ENCODE measurements around the gene IL17RE. TPM values are rescaled to one million over a fixed set of nuclear protein-coding genes. Genes with fewer than 3 reads are reported as not detected.
A peak's percentile ranks its signal among the peaks of the same experiment; 100 is the strongest.
"Not testable (repeated sequence)": the region's sequence is repeated elsewhere in the genome, so short reads cannot be mapped to it uniquely, and the experiment has no call there.

The IL17RE gene
- polyA plus RNA-seq, 1 donor from 2014 or later, result not detected

DNA sequence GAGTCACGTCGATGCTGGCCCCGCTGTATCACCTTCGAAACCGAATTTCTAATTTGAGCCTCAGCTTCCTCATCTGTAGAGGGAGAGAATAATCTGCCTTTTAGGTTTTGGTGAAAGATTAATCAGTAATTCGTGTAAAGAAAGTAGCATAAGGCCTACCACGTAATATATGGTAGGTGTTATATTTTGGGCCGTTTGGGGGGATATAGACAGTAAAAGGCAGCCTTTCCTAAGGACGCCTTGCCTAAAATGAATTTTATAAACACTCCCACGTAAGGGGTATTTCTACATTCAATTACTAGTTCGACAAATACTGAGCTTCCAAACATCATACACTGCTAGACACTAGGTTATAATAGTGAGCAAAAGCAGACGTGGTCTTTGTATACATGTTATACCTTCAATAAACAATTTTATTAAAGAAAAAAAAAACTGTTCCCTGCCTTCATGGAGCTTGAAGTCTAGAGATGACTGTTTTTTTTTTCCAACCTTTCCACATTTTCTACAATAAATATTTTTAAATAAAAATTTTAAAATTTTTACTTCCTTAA is 11.5 kb upstream of the IL17RE start:
- Mint-ChIP-seq H3K9me3 (no peaks in the 10 kb centered on the region), H3K27ac (peak overlapping the region; percentile 97 to 100 (median 100)), H3K4me1 (peaks cover 14 to 30% (median 16%) of the 10 kb centered on the region in 3 donors), H3K4me3 (peak overlapping the region; percentile 97 to 100 (median 98)), H3K27me3 (no peaks in the 10 kb centered on the region), H3K36me3 (peaks cover 2% of the 10 kb centered on the region)

DNA sequence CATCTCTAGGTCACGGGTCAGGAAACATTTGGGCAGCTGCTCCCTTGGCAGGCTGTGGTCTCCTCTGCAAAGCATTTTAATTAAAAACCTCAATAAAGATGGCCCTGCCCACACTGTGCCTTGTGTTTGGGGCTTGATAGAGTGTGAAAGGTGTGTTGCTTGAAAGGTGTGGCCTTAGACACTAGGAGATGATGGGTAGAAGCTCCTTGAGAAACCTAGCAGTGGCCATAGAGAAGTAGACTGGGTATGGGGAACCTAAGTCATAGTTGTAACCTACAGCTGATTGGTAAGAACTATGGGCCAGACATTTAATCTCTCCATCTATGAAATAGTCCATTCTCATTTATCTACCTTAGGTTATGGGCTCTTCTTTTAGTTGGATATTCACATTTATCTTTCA is 8.9 kb upstream of the IL17RE start:
- Mint-ChIP-seq H3K4me1 (peaks cover 17 to 31% (median 23%) of the 10 kb centered on the region in 3 donors), H3K27ac (peak overlapping the region in 2 of 3 donors; percentile 64 to 92), H3K27me3 (no peaks in the 10 kb centered on the region), H3K36me3 (peaks cover 2% of the 10 kb centered on the region), H3K9me3 (no peaks in the 10 kb centered on the region), H3K4me3 (peak overlapping the region in 2 of 4 donors; percentile 81 to 87)

DNA sequence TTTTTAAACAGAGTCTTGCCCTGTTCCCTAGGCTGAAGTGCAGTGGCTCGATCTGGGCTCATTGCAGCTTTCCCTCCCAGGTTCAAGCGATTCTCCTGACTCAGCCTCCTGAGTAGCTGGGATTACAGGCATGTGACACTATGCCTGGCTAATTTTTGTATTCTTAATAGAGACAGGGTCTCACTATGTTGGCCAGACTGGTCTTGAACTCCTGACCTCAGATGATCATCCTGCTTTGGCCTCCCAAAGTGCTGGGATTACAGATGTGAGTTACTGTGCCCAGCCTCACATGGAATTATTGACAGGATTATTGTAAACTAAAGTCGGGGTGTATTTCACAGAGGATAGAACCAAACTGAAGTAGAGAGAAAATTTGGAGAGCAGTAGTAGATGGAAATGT is 6.9 kb upstream of the IL17RE start:
- Mint-ChIP-seq H3K4me1 (peaks cover 17 to 30% (median 23%) of the 10 kb centered on the region in 3 donors), H3K27ac (peak overlapping the region in 1 of 3 donors; percentile 39)
- H3K9me3 Mint-ChIP-seq, H3K4me3 Mint-ChIP-seq, H3K36me3 Mint-ChIP-seq, H3K27me3 Mint-ChIP-seq: not testable (repeated sequence)

DNA sequence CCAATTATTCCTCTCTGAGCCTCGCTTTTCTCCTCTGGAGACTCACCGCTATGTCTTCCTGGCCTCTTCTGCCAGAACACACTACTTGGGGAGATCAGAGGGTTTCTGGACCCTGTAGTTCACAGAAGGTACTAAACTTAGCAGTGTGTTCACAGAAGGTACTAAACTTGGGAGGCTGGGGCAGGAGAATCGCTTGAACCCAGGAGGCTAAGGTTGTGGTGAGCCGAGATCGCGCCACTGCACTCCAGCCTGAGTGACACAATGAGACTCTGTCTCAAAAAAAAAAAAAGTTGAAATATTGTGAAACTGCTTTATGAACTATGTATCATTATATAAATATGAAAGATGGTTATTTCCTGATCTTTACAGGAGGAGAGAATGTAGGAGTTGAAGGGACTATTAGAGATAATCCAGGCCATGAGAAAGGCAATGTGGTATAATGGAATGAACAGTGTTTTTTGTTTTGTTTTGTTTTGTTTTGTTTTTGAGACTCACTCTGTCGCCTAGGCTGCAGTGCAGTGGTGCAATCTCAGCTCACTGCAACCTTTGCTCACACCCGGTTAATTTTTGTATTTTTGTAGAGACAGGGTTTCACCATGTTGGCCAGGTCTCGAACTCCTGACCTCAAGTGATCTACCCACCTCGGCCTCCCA is 5.8 kb upstream of the IL17RE start:
- not testable (repeated sequence) for H3K9me3 Mint-ChIP-seq, H3K36me3 Mint-ChIP-seq, H3K27me3 Mint-ChIP-seq, H3K4me3 Mint-ChIP-seq
- Mint-ChIP-seq H3K4me1 (peaks cover 17 to 26% (median 23%) of the 10 kb centered on the region in 3 donors), H3K27ac (peak overlapping the region in 2 of 3 donors; percentile 18 to 80)

DNA sequence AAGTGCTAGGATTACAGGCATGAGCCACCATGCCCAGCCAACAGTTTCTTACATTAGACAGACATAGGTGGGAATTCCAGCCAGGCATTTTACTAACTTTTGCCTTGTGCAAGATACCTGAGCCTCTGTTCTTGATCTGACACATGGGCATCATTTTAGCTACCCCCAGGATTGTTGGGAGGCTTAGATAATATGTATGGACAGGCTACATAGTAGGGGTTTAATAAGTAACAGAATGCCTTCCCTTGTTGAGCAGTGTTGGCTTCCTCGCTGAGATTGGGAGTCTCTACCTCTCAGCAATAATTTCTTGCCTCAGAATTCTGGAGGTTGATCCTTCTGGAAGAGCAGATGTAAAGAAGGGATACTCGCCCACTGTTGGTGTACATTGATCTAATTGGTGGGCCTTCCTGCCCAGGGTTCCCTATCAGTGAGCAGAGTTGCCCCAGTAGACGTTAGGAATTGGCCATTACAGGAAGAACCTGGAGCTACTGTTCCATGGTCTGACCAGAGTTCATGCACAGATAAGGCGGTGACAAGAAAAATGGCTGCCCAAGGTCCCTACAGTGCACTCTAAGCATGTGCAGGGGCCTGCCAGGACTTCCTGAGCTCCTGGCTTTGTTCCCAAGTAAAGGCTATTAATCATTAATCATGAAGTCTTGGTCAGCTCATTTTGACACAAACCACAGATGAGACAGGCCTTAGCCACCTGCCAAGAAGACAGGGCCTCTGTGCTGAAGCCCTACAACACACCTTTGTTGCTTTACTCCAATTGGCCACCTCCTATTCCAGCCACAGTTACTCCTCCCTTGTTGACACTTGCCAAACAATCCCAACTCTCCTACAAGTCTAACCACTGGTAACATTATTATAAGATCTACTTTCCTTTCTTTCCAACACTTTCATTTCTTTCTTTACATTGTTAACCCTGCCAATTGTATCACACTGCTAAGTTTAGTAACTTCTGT is 5.0 kb upstream of the IL17RE start:
- Mint-ChIP-seq H3K4me1 (peaks cover 16 to 21% (median 18%) of the 10 kb centered on the region in 3 donors), H3K27me3 (peaks cover 2% of the 10 kb centered on the region), H3K36me3 (peaks cover 4% of the 10 kb centered on the region), H3K27ac (peak overlapping the region; percentile 5 to 80 (median 18)), H3K4me3 (peak overlapping the region in 1 of 4 donors; percentile 63), H3K9me3 (no peaks in the 10 kb centered on the region)

DNA sequence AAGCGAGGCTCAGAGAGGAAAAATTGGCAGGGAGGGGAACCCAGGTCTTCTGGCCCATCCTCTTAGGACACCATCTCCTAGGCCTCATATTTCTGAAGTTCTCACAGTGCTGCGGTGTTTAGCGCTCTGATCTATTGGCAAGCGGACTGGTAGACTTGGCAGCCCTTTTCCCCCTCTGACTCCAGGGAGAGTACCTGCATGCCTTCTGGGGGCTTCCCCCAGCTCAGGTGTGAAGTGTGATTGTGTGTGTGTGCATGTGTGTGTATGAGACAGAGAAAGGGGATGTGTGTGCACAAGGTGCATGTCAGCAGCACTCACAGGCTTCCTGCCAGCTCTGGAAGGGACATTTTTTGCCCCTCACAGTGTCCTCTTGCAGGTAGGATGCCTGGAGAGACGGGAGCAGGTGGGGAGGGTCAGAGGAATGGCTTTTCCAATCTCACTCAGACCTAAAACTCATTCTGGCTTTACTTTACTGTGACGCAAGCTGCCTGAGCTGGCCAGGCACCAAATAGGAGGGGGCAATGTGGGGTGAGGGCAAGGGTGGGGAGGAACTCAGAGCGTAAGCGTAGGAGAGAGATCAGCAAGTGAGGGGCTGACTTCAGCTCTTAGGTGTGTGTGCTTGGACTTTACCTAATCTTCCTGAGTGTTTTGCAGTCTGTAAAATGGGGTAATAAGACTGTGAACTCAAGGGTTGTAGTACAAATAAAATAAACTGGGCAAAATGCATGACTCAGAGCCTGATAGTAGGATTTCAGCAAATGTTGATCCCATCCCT is 4.0 kb upstream of the IL17RE start:
- H3K9me3 Mint-ChIP-seq, result no peaks in the 10 kb centered on the region
- peaks cover 2% of the 10 kb centered on the region for H3K27me3 Mint-ChIP-seq
- peaks cover 5% of the 10 kb centered on the region for H3K36me3 Mint-ChIP-seq
- peak overlapping the region in 1 of 4 donors; percentile 12 for H3K4me3 Mint-ChIP-seq
- no peak overlapping the region for H3K27ac Mint-ChIP-seq
- peaks cover 11 to 16% (median 14%) of the 10 kb centered on the region in 3 donors for H3K4me1 Mint-ChIP-seq

DNA sequence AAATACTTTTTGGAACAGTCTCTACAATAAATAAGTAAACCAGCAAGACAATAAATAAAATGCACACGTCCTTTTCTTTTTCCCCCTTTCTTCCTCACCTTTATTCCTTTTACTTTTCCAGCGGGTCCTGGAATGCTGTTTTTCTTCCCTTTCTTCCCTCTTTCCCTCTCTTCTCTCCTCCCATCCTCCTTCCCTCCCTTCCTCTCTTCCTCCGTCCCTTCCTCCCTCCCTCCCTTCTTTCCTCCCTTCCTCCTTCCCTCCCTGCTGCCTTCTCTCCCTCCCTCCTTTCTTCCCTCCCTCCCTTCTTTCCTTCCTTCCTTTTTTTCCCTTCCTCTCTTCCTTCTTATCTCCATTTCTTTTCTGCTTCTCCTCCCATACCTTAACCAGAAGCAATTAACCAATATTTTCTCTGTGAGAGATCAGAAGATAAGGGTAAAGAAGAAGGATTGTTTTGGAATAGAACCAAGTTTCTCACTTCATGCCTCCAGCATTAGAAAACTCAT is 3.3 kb upstream of the IL17RE start:
- no peaks in the 10 kb centered on the region for H3K9me3 Mint-ChIP-seq
- peaks cover 5% of the 10 kb centered on the region for H3K36me3 Mint-ChIP-seq
- H3K4me3 Mint-ChIP-seq, result no peak overlapping the region
- no peak overlapping the region for H3K27ac Mint-ChIP-seq
- peaks cover 7 to 11% (median 8%) of the 10 kb centered on the region in 3 donors for H3K4me1 Mint-ChIP-seq
- H3K27me3 Mint-ChIP-seq, result peaks cover 2% of the 10 kb centered on the region

DNA sequence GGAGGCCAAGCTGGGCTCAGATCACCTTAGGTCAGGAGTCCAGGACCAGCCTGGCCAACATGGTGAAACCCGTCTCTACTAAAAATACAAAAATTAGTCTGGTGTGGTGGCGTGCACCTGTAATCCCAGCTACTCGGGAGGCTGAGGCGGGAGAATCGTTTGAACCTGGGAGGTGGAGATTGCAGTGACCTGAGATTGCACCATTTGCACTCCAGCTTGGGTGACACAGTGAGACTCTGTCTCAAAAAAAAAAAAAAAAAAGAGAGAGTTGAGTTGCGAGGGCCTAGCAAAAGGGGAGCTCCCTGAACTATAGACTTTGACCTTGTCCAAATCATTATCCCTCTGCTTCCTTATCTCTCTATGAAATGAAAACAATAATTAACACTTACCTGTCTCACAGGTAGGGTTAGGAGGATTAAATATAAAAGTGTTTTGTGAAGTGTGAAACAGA is 1.7 kb upstream of the IL17RE start:
- not testable (repeated sequence) for H3K36me3 Mint-ChIP-seq, H3K4me1 Mint-ChIP-seq, H3K9me3 Mint-ChIP-seq, H3K27ac Mint-ChIP-seq, H3K27me3 Mint-ChIP-seq, H3K4me3 Mint-ChIP-seq

DNA sequence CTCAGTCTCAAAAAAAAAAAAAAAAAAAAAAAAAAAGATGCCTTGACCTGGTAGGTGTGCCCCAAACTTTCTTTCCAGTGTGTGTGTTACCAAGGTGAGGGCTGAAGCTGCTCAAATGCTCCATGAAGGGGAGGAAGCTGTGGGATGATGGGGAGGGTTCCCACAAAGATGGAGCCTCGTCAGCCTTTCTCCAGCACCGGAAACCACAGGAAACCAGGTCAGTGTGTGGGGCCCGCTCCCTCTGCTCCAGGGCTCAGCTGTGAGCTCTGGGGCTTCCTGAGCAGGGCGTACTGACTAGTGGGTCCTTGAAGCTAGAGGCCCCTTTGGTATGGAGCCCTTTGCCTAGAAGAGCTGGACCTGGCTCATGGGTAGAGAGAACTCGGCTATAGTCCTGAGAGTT is 681 bp upstream of the IL17RE start:
- peak overlapping the region in 1 of 3 donors; percentile 50 for H3K27ac Mint-ChIP-seq
- H3K4me3 Mint-ChIP-seq, result no peak overlapping the region
- H3K36me3 Mint-ChIP-seq, result peaks cover 6% of the 10 kb centered on the region
- H3K4me1 Mint-ChIP-seq, result peaks cover 1 to 6% (median 2%) of the 10 kb centered on the region in 3 donors
- H3K27me3 Mint-ChIP-seq, result peaks cover 2% of the 10 kb centered on the region
- H3K9me3 Mint-ChIP-seq, result no peaks in the 10 kb centered on the region

DNA sequence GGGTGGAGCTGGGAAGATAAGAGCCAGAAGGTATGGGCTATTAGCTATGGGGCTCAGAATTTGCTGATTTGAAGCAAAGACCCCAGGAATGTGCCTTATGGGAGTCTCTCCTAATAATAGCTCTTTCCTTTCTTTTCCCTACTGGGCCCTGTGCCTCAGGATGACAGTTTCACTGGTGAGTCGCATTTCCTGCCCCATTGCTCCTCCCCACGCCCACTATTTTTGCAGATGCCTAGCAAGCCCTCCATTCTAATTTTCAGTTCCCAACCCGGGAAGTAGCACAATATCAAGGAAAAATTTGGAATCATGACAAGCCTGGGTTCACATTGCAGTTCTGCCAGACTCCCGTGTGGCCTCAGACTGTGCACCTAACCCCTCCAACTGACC is 583 bp downstream of the IL17RE start:
- Mint-ChIP-seq H3K27me3 (peaks cover 2% of the 10 kb centered on the region), H3K27ac (no peak overlapping the region), H3K9me3 (no peaks in the 10 kb centered on the region), H3K4me3 (no peak overlapping the region), H3K4me1 (peaks cover 0 to 2% (median 1%) of the 10 kb centered on the region in 3 donors), H3K36me3 (peaks cover 6% of the 10 kb centered on the region)

DNA sequence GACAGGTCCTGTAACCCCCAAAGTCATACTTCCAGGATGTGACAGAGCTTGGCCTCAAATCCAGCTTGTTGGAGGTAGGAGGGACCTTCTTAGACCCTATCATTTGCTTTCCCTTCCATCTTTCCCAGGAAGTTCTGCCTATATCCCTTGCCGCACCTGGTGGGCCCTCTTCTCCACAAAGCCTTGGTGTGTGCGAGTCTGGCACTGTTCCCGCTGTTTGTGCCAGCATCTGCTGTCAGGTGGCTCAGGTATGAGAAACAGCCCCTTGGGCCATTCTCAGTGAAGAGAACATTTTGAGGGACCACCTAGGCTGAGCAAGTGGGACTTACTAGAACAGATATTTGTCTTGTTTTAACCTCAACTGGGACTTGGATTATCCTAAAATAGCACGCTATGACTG is 1.3 kb downstream of the IL17RE start:
- peaks cover 2% of the 10 kb centered on the region for H3K27me3 Mint-ChIP-seq
- no peaks in the 10 kb centered on the region for H3K4me1 Mint-ChIP-seq
- H3K4me3 Mint-ChIP-seq, result no peak overlapping the region
- no peaks in the 10 kb centered on the region for H3K9me3 Mint-ChIP-seq
- no peak overlapping the region for H3K27ac Mint-ChIP-seq
- peaks cover 6% of the 10 kb centered on the region for H3K36me3 Mint-ChIP-seq

DNA sequence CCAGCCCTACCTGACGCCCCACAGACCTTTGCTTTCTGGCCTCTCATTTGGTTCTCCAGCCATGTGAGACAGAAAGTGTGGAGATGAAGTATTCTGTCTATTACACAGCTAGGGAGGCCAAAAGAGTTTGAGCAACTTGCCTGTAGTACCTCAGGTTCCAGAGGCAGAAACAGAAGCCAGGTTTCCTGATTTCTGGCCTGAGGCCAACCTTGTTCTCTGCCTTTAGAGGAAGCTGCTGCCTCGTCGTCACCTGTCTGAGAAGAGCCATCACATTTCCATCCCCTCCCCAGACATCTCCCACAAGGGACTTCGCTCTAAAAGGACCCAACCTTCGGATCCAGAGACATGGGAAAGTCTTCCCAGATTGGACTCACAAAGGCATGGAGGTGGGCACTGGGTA is 3.8 kb downstream of the IL17RE start:
- Mint-ChIP-seq H3K27me3 (peaks cover 2% of the 10 kb centered on the region), H3K27ac (no peak overlapping the region), H3K4me1 (no peaks in the 10 kb centered on the region), H3K36me3 (peaks cover 6% of the 10 kb centered on the region), H3K9me3 (no peaks in the 10 kb centered on the region), H3K4me3 (no peak overlapping the region)

DNA sequence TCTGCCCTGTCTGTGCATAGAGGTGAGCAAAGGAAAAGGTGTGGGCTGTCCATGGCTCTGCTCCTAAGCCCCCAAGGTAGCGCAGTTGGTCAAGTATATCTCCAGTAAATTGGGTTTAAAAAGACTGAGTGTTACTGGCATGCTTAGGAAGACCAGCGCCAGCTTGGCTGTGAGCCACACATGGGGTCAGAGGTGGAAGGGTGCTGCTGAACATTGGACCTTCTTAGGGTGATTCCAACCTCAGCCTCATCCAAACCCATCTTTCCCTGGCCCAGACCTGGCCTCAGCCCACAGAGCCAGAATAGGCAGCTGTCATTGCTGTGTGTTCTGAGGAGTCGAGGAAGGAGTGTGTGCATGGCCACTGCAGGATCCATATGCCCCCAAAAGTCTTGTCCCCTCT is 5.6 kb downstream of the IL17RE start:
- no peak overlapping the region for H3K27ac Mint-ChIP-seq
- no peak overlapping the region for H3K4me3 Mint-ChIP-seq
- H3K36me3 Mint-ChIP-seq, result peaks cover 6% of the 10 kb centered on the region
- no peaks in the 10 kb centered on the region for H3K9me3 Mint-ChIP-seq
- peaks cover 0 to 2% (median 0%) of the 10 kb centered on the region in 3 donors for H3K4me1 Mint-ChIP-seq
- no peaks in the 10 kb centered on the region for H3K27me3 Mint-ChIP-seq

DNA sequence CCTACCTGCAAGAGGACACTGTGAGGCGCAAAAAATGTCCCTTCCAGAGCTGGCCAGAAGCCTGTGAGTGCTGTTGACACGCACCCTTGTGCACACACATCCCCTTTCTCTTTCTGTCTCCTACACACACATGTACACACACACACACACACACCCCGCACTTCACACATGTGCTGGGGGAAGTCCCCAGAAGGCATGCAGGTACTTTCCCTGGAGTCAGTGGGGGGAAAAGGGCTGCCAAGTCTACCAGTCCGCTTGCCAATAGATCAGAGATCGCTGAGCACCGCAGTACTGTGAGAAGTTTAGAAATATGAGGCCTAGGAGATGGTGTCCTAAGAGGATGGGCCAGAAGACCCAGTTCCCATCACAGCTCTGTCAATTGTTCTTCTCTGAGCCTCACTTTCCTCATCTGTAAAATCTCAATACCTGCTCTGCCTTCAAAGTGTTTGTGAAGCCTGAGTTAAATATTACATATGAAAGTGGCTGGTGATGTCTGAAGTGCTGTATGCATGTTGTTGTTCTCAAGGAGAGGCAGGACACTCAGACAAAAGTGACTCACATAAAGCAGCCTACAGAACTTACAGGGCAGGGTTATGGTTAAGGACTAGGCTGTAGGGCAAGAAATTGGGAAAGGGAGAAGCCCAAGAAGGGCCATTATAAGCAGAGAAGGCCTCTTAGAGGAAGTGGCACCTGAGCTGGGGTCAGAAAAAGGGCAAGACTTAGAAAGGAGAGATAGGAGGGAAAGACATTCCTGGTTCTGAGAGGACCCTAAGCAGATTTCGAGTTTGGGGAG is 6.8 kb downstream of the IL17RE start:
- Mint-ChIP-seq H3K4me1 (peaks cover 0 to 2% (median 0%) of the 10 kb centered on the region in 3 donors), H3K4me3 (no peak overlapping the region), H3K36me3 (peaks cover 5% of the 10 kb centered on the region), H3K27ac (no peak overlapping the region), H3K27me3 (peaks cover 4% of the 10 kb centered on the region), H3K9me3 (no peaks in the 10 kb centered on the region)
